ENCODE measurements around the gene DEGS1.

DNA sequence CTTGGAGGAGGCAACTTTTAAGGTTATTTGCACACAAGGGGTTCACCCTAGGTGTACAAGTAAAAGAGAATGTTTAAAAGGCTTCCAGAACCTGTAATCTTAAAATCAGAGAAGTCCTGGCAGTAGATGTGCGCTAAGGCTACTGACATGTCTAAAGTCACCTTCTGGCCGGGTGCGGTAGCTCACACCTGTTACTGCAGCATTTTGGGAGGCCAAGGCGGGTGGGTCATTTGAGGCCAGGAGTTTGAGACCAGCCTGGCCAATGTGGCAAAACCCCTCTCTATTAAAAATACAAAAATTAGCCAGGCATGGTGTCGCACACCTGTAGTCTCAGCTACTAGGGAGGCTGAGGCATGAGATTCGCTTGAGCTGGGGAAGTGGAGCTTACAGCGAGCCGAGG is 20.3 kb upstream of the DEGS1 start:
- TF ChIP-seq, protein P1, sequence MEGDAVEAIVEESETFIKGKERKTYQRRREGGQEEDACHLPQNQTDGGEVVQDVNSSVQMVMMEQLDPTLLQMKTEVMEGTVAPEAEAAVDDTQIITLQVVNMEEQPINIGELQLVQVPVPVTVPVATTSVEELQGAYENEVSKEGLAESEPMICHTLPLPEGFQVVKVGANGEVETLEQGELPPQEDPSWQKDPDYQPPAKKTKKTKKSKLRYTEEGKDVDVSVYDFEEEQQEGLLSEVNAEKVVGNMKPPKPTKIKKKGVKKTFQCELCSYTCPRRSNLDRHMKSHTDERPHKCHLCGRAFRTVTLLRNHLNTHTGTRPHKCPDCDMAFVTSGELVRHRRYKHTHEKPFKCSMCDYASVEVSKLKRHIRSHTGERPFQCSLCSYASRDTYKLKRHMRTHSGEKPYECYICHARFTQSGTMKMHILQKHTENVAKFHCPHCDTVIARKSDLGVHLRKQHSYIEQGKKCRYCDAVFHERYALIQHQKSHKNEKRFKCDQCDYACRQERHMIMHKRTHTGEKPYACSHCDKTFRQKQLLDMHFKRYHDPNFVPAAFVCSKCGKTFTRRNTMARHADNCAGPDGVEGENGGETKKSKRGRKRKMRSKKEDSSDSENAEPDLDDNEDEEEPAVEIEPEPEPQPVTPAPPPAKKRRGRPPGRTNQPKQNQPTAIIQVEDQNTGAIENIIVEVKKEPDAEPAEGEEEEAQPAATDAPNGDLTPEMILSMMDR (IDR thresholded peaks at IDR 0.05): no peak
- no peak for TF ChIP-seq POLR2A (IDR thresholded peaks at IDR 0.05)
